H9 (cell line): ENCODE data around the gene KLHL5. TPM values are rescaled to one million over a fixed set of nuclear protein-coding genes. Genes with fewer than 3 reads are reported as not detected.
A peak's percentile ranks its signal among the peaks of the same experiment; 100 is the strongest.

Experiments
- DNase-seq: peaks from one replicate; pipeline ENCODE4 v3.0.0-alpha.2; 2017
- H2AFZ ChIP-seq: one replicate; pipeline ENCODE4 v1.6.1; 2013; ENCODE audit warnings: mild to moderate bottlenecking, low read length, control low read depth, moderate library complexity
- H2AK5ac ChIP-seq: 2 replicates; pipeline ENCODE4 v1.6.1; 2013; ENCODE audit warnings: low read length, control low read depth, mixed read lengths; ENCODE audit not compliant: insufficient read length
- H2BK120ac ChIP-seq: one replicate; pipeline ENCODE4 v1.6.1; 2013; ENCODE audit warnings: low read depth, mild to moderate bottlenecking, low read length, control low read depth, inconsistent platforms; ENCODE audit not compliant: poor library complexity, severe bottlenecking
- H2BK12ac ChIP-seq: 2 replicates; pipeline ENCODE4 v1.6.1; 2013; ENCODE audit warnings: low read length, control low read depth, mixed read lengths, low read depth; ENCODE audit not compliant: insufficient read length
- H2BK15ac ChIP-seq: 2 replicates; pipeline ENCODE4 v1.6.1; 2013; ENCODE audit warnings: low read depth, low read length, control low read depth
- H2BK20ac ChIP-seq: one replicate; pipeline ENCODE4 v1.6.1; 2013; ENCODE audit warnings: low read depth, mild to moderate bottlenecking, low read length, control low read depth, inconsistent platforms; ENCODE audit not compliant: poor library complexity, severe bottlenecking
- H2BK5ac ChIP-seq: 2 replicates; pipeline ENCODE4 v1.6.1; 2013; ENCODE audit warnings: low read length, control low read depth, mixed read lengths; ENCODE audit not compliant: insufficient read length
- H3K14ac ChIP-seq: 2 replicates; pipeline ENCODE4 v1.6.1; 2013; ENCODE audit warnings: low read length, control low read depth; ENCODE audit not compliant: insufficient read depth
- H3K18ac ChIP-seq: 2 replicates; pipeline ENCODE4 v1.6.1; 2013; ENCODE audit warnings: low read depth, mild to moderate bottlenecking, mixed read lengths, low read length, control low read depth; ENCODE audit not compliant: insufficient read length
- H3K23ac ChIP-seq: 2 replicates; pipeline ENCODE4 v1.6.1; 2013; ENCODE audit warnings: low read length, control low read depth, mixed read lengths, low read depth; ENCODE audit not compliant: insufficient read length
- H3K23me2 ChIP-seq: 2 replicates; pipeline ENCODE4 v1.6.1; 2013; ENCODE audit warnings: low read depth, mild to moderate bottlenecking, mixed read lengths, low read length, control low read depth; ENCODE audit not compliant: insufficient read length, poor library complexity, severe bottlenecking
- H3K27ac ChIP-seq: 2 replicates; pipeline ENCODE4 v1.5.1; 2013; ENCODE audit warnings: low read length, control low read depth, mixed read lengths, low read depth; ENCODE audit not compliant: insufficient read length
- H3K27me3 ChIP-seq: 2 replicates; pipeline ENCODE4 v1.6.1; 2013; ENCODE audit warnings: low read length, control low read depth, inconsistent platforms; ENCODE audit not compliant: insufficient read depth
- H3K4ac ChIP-seq: 2 replicates; pipeline ENCODE4 v1.6.1; 2013; ENCODE audit warnings: low read depth, mild to moderate bottlenecking, control low read depth, inconsistent platforms, low read length, moderate library complexity
- H3K4me1 ChIP-seq: 2 replicates; pipeline ENCODE4 v1.6.1; 2013; ENCODE audit warnings: low read length, control low read depth, inconsistent platforms; ENCODE audit not compliant: insufficient read depth
- H3K4me2 ChIP-seq: 2 replicates; pipeline ENCODE4 v1.6.1; 2013; ENCODE audit warnings: low read length, control low read depth, mixed read lengths; ENCODE audit not compliant: insufficient read length, insufficient read depth
- H3K56ac ChIP-seq: 2 replicates; pipeline ENCODE4 v1.6.1; 2013; ENCODE audit warnings: low read depth, mild to moderate bottlenecking, mixed read lengths, low read length, control low read depth; ENCODE audit not compliant: insufficient read length
- H3K79me1 ChIP-seq: 2 replicates; pipeline ENCODE4 v1.6.1; 2013; ENCODE audit warnings: low read depth, mild to moderate bottlenecking, moderate library complexity, low read length, control low read depth, inconsistent platforms; ENCODE audit not compliant: insufficient read depth, poor library complexity, severe bottlenecking
- H3K79me2 ChIP-seq: 2 replicates; pipeline ENCODE4 v1.6.1; 2013; ENCODE audit warnings: low read length, control low read depth, inconsistent platforms; ENCODE audit not compliant: insufficient read depth
- H3K9ac ChIP-seq: 2 replicates; pipeline ENCODE4 v1.6.1; 2013; ENCODE audit warnings: low read length, control low read depth, mixed read lengths; ENCODE audit not compliant: insufficient read length; ENCODE audit errors: extremely low read depth
- H3K9me3 ChIP-seq: one replicate; pipeline ENCODE4 v1.6.1; 2013; ENCODE audit warnings: low read depth, low read length, inconsistent platforms; ENCODE audit not compliant: control insufficient read depth
- H3T11ph ChIP-seq: one replicate; pipeline ENCODE4 v1.6.1; 2013; ENCODE audit warnings: mild to moderate bottlenecking, low read length, control low read depth, inconsistent platforms
- H4K20me1 ChIP-seq: one replicate; pipeline ENCODE4 v1.6.1; 2013; ENCODE audit not compliant: control insufficient read depth, insufficient read length, insufficient read depth
- H4K5ac ChIP-seq: 2 replicates; pipeline ENCODE4 v1.6.1; 2013; ENCODE audit warnings: low read depth, mild to moderate bottlenecking, mixed read lengths, low read length, control low read depth; ENCODE audit not compliant: insufficient read length
- H4K8ac ChIP-seq: replicated peaks from 2 replicates; pipeline ENCODE4 v1.6.1; 2013; ENCODE audit warnings: low read length, control low read depth, mixed read lengths, low read depth; ENCODE audit not compliant: insufficient read length
- H4K91ac ChIP-seq: 2 replicates; pipeline ENCODE4 v1.6.1; 2013; ENCODE audit warnings: low read depth, mild to moderate bottlenecking, moderate library complexity, mixed read lengths, low read length, control low read depth; ENCODE audit not compliant: insufficient read length
- H3K27ac Mint-ChIP-seq, 3 experiments: 2 replicates in 2 of 3; 3 replicates in 1 of 3; pipeline ENCODE4 v1.8.0; 2020 to 2021; ENCODE audit warnings: mixed read lengths in 3 of 3, mild to moderate bottlenecking in 1 of 3, moderate library complexity in 1 of 3
- H3K27me3 Mint-ChIP-seq: 2 replicates; pipeline ENCODE4 v1.8.0; 2021; ENCODE audit warnings: low read depth, mild to moderate bottlenecking, moderate library complexity, mixed read lengths
- H3K36me3 Mint-ChIP-seq, 3 experiments: 2 replicates in 2 of 3; 3 replicates in 1 of 3; pipeline ENCODE4 v1.8.0; 2020 to 2021; ENCODE audit warnings: low read depth in 3 of 3, mixed read lengths in 3 of 3; ENCODE audit not compliant: insufficient read depth in 1 of 3
- H3K4me1 Mint-ChIP-seq, 2 experiments: 2 replicates each; pipeline ENCODE4 v1.8.0; 2020; ENCODE audit warnings: mixed read lengths in 2 of 2
- H3K4me3 Mint-ChIP-seq, 2 experiments: 2 replicates in 1 of 2; 3 replicates in 1 of 2; pipeline ENCODE4 v1.8.0; 2020 to 2021; ENCODE audit warnings: mild to moderate bottlenecking in 2 of 2, mixed read lengths in 2 of 2, moderate library complexity in 1 of 2
- H3K9me3 Mint-ChIP-seq, 2 experiments: 2 replicates in 1 of 2; 3 replicates in 1 of 2; pipeline ENCODE4 v1.8.0; 2020; ENCODE audit warnings: mild to moderate bottlenecking in 2 of 2, mixed read lengths in 2 of 2, moderate library complexity in 1 of 2
- WGBS: extraction: QIAGEN DNeasy Blood & Tissue Kit; methylation state at CpG from one replicate; pipeline ENCODE4 v1.1.7; 2013; ENCODE audit warnings: missing lambda C conversion rate, low lambda C conversion rate, mixed read lengths; ENCODE audit not compliant: insufficient read length; ENCODE audit errors: extremely low coverage; 5-methylcytosine and 5-hydroxymethylcytosine counted together
- total RNA-seq: library from RNA; stranded (reverse); gene quantifications from 2 replicates; pipeline ENCODE4 v1.2.1, GENCODE V29; 2021
- TF ChIP-seq, protein P1 (sequence below): fragments of 200-600 bp; sonication (generic); conservative IDR thresholded peaks from 3 replicates; pipeline ENCODE4 v1.8.0; 2021; ENCODE audit warnings: antibody characterized with exemption, mild to moderate bottlenecking

KLHL5 gene
- total RNA-seq, 1 experiment from 2014 or later, result 16.8 TPM

DNA sequence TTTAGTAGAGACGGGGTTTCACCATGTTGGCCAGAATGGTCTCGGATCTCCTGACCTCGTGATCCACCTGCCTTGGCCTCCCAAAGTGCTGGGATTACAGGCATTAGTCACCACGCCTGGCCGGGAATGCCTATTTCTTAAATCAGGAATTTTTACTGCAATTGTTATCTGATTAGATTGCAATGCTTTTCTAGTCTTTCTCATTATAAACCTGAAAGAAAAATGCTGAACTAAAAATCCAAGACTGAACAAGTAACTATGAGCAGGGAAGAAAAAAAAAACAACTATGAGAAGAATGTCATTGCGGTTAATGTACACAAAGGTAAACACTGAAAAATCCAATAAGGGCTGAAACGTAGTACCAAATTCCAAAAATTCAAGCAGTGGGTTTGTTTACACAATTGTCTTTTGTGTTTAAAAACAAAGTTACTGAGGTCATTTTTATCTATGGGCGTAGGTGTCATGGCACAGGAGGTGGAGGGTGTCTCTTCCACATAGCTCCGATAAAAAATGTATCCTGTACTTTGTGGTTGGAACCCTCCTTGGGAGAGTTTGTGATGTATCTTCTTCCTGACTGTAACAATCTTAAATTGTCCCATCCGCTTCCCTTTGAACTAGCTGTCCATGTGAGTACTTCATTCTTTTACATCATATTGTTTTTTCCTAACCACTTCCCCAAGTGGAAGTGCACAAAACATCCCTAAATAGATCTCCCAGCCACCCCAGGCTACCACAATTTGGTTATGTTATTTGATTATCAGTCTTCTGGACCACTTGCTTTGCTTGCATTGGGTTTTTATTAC is 18.8 kb upstream of the KLHL5 start:
- Mint-ChIP-seq H3K9me3 (no peaks in the 10 kb centered on the region; a peak in 1 of 5 replicates), H3K27me3 (no peaks in the 10 kb centered on the region), H3K4me3 (peak overlapping the region; percentile 81 to 92), H3K27ac (peak overlapping the region in 1 of 3 experiments; percentile 2; a peak in 2 of 7 replicates), H3K36me3 (peaks cover 0 to 2% (median 0%) of the 10 kb centered on the region in 3 experiments; a peak in 1 of 7 replicates), H3K4me1 (peaks cover 22 to 24% of the 10 kb centered on the region in 2 experiments)
- Histone ChIP-seq H3K79me1 (no peaks in the 10 kb centered on the region), H4K20me1 (no peaks in the 10 kb centered on the region), H2BK5ac (no peak overlapping the region), H4K5ac (no peak overlapping the region), H3K79me2 (no peaks in the 10 kb centered on the region), H4K91ac (no peak overlapping the region), H4K8ac (no peak overlapping the region), H2BK12ac (no peak overlapping the region), H3K4me1 (peaks cover 2% of the 10 kb centered on the region; the same call in 1 of the 2 replicates), H3K9me3 (no peaks in the 10 kb centered on the region), H3K23ac (no peak overlapping the region), H3K27me3 (no peaks in the 10 kb centered on the region), H3K4me2 (peak overlapping the region; percentile 72), H2BK15ac (no peak overlapping the region), H3K9ac (no peak overlapping the region), H2AFZ (no peak overlapping the region), H3K4ac (no peak overlapping the region), H3K56ac (no peak overlapping the region), H3K18ac (no peak overlapping the region), H2AK5ac (no peak overlapping the region), H3K23me2 (peaks cover 5% of the 10 kb centered on the region), H3K14ac (no peak overlapping the region), H2BK120ac (no peak overlapping the region), H3T11ph (no peak overlapping the region), H2BK20ac (no peak overlapping the region), H3K27ac (no peak overlapping the region)
- WGBS, result no CpG with 5 or more reads among the region's 10 CpGs
- DNase-seq, result no peak
- TF ChIP-seq, protein P1, sequence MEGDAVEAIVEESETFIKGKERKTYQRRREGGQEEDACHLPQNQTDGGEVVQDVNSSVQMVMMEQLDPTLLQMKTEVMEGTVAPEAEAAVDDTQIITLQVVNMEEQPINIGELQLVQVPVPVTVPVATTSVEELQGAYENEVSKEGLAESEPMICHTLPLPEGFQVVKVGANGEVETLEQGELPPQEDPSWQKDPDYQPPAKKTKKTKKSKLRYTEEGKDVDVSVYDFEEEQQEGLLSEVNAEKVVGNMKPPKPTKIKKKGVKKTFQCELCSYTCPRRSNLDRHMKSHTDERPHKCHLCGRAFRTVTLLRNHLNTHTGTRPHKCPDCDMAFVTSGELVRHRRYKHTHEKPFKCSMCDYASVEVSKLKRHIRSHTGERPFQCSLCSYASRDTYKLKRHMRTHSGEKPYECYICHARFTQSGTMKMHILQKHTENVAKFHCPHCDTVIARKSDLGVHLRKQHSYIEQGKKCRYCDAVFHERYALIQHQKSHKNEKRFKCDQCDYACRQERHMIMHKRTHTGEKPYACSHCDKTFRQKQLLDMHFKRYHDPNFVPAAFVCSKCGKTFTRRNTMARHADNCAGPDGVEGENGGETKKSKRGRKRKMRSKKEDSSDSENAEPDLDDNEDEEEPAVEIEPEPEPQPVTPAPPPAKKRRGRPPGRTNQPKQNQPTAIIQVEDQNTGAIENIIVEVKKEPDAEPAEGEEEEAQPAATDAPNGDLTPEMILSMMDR, result no peak
